GM08714 (cell line): Measurements from ENCODE around the gene DNAJC9.
"Not testable (repeated sequence)": the region's sequence is repeated elsewhere in the genome, so short reads cannot be mapped to it uniquely, and the experiment has no call there.

Experiments used
- H3K4me3 ChIP-seq: fragments of 200-500 bp; sonication (Bioruptor generic); 2 replicates; pipeline ENCODE4 v1.5.1; 2014; ENCODE audit warnings: mild to moderate bottlenecking, low read length, inconsistent platforms
- ZNF274 ChIP-seq: IDR thresholded peaks from 2 replicates; pipeline ENCODE4 v1.6.1; 2012; ENCODE audit warnings: mild to moderate bottlenecking, low read depth, low read length

Gene DNAJC9, protein sequence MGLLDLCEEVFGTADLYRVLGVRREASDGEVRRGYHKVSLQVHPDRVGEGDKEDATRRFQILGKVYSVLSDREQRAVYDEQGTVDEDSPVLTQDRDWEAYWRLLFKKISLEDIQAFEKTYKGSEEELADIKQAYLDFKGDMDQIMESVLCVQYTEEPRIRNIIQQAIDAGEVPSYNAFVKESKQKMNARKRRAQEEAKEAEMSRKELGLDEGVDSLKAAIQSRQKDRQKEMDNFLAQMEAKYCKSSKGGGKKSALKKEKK

DNA sequence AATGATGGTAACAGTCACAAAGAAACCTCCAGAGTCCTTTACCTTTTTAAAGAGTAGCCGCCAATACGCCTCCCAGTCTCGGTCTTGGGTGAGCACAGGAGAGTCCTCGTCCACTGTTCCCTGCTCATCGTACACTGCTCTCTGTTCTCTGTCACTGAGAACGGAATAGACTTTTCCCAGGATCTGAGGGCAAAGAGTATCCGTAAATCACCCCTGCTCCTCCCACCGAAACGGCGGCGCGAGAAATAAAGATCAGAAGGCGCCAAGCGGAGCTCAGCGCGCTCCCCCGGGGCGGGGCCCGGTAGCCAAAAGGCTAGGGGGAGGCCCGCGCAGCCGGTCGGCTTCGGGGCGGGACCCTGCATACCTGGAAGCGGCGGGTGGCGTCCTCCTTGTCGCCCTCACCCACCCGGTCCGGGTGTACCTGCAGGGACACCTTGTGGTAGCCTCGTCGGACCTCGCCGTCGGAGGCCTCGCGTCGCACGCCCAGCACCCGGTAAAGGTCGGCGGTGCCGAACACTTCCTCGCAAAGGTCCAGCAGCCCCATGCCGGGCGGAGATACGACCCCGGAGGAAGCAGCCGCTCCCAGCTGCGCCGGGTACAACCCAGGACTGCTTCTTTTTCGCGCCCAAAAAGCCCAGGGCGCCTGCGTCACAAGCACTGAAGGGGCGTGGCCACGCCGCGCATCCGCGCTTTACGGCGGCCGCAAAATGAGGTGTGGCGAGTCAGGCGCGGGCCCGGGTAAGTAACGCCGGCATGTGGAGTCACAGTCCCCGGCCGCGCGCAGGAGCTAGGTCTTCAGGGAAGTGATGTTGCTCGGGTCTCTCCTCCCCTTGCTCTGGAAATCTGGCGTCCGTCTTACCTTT lies at the start of gene DNAJC9:
DNAJC9 (minus strand) TSS at position 610 of the 863 bp plus-strand sequence; CDS start at position 544, 66 bp downstream.
- H3K4me3 ChIP-seq: peak within 1 kb of the TSS; percentile 86
- no peak for TF ChIP-seq ZNF274

DNA sequence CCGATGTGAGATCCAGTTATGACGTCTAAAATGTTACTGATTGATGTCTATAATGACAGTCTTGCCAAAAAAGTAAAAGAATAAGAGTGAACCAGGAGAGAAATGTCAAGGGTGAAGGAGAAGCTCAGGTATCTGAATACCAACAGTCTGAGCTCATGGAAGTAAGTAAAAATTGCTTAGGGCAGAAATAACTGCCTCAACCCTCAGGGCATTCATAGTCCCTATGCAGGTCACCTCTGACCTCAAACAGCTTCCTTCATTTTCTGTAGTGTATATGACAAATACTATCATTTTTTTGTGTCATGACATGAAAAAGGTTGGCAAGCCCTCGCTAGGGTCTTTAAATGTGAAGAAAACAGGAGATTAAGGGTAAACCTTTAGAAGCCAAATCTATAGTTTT lies 46.4 kb upstream of the DNAJC9 start:
- TF ChIP-seq ZNF274: no peak
- no peak overlapping the region for H3K4me3 ChIP-seq

DNA sequence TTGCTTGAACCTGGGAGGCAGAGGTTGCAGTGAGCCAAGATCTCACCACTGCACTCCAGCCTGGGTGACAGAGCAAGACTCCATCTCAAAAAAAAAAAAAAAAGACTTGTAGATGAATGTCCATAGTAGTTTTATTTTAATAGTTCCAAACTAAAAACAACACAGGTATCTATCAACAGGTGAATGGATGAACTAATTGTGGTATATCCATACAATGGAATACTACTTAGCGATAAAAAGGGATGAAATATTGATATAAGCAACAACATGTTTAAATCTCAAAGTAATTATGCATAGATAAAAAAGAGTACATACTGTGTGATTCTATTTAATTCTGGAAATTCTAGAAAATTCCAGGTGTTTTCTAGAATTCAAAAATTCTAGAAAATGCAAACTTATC lies 42.9 kb upstream of the DNAJC9 start:
- H3K4me3 ChIP-seq: no peak overlapping the region
- no peak for TF ChIP-seq ZNF274

DNA sequence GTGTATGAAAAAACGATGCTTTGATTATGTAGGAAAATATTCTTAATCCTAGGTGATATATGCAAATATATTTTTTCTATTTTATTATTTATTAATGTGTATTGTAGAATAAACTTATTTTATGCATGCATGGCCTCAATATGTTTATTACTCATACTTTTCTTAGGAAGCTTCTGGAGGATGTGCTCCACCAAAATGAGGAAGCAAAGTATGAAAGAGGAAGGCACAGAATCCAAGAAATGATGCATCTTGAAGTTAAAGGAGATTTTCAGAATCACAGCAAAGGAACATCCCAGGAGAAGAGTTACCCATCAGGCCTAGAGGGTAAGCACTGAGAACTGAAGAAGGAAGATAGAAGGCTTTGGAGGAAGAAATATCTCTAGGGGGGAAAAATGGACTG lies 40.4 kb upstream of the DNAJC9 start:
- TF ChIP-seq ZNF274: no peak
- H3K4me3 ChIP-seq: no peak overlapping the region

DNA sequence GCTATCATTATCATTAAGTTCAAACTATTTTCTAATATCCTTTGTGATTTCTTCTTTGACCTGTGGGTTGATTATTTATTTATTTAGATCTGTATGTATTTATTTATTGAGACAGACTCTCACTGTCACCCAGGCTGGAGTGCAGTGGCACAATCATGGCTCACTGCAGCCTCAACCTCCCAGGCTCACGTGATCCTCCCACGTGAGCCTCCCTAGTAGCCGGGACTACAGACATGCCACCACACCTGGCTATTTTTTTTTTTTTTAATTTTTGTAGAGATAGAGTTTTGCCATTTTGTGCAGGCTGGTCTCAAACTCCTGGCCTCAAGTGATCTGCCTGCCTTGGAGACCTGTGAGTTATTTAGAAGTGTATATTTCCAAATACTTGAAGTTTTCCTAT lies 34.0 kb upstream of the DNAJC9 start:
- no peak overlapping the region for H3K4me3 ChIP-seq
- no peak for TF ChIP-seq ZNF274

DNA sequence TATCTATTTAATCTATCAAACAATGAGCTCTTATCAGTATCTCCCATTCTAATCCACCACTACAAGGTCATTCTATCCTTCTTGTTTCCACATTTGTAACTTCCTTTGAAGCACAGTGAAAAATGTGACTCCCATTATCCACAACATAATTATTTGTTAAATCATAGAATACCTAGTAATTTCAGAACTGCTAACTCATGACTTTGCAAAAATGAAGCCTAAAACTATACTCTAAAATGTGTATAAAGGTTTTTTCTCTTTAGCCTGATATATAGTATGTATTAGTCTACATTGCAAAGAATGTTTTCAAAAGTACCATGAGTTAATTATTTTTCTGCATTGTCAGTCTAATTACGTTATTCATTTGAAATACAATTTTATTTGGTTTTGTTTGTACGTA lies 17.4 kb upstream of the DNAJC9 start:
- TF ChIP-seq ZNF274: no peak
- no peak overlapping the region for H3K4me3 ChIP-seq

DNA sequence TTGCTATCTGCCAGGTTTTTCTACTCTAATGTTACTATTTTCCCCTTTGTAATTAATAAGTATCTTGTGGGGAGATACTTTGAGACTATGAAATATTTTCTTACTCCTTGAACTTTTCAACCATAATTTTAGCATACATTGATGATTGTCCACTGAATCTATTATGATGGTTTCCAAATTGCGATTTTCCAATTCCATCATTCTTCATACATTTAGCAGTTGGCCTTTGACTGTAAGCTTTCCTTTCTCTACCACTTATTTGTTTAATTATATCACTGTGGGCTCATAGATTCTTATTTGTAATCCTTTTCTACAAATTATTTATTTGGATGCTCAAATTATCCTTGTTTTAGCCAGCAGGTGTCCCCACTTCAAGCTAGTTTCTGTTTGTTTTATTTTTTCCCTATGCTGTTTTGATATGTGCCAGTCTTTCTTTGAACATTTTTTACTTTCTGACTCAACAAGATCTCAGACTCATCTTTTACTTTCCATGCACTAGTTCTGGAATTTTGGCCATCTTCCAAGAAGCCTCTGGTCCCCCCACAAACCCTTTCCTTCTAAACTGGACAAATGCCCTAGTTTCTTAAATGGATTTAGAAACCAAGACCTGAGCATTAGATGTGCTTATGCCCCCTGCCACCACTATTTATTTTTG lies 16.8 kb upstream of the DNAJC9 start:
- no peak overlapping the region for H3K4me3 ChIP-seq
- TF ChIP-seq ZNF274: no peak

DNA sequence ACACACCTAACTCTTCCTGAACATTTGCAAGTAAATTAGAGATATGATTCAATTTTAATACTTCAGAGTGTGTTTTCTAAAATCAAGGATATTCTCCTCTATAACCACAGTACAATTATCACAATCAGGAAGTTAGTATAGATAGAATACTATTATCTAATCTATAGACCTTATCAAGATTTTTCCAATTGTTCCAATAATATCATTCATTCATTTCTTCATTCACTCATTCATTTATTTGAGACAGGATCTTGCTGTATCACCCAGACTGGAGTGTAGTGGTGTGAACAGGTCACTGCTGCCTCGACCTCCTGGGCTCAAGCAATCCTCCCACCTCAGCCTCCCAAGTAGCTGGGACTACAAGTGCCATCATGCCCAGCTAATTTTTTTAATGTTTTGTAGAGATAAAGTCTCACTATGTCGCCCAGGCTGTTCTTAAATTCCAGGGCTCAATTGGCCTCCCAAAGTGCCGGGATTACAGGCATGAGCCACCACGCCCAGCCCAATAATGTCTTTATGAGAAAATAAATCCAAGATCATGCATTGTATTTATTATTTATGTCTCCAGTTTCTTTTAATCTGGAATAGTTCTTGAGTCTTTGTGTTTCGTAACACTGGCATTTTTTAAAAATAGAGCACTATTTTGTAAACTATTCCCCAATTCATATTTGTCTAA lies 16.0 kb upstream of the DNAJC9 start:
- TF ChIP-seq ZNF274: no peak
- H3K4me3 ChIP-seq: no peak overlapping the region

DNA sequence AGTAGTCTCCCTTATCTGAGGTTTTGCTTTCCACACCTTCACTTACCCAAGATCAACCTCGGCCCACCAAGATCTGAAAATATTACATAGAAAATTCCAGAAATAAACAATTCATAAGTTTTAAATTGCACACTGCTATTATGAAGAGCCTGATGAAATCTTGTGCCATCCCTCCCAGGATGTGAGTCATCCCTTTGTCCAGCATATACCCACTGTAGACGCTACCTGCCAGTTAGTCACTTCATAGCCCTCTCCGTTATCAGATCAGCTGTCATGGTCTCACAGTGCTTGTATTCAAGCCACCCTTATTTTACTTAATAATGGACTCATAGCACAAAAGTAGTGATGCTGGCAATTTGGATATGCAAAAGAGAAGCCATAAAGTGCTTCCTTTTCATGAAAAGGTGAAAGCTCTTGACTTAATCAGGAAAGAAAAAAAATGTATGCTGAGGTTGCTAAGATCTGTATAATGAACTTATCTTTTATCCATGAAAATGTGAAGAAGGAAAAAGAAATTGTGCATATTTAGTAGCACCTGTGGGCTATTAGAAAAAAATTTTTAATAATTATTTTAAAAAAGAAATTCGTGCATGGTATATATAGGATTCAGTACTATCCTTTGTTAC lies 15.2 kb upstream of the DNAJC9 start:
- no peak overlapping the region for H3K4me3 ChIP-seq
- TF ChIP-seq ZNF274: no peak

DNA sequence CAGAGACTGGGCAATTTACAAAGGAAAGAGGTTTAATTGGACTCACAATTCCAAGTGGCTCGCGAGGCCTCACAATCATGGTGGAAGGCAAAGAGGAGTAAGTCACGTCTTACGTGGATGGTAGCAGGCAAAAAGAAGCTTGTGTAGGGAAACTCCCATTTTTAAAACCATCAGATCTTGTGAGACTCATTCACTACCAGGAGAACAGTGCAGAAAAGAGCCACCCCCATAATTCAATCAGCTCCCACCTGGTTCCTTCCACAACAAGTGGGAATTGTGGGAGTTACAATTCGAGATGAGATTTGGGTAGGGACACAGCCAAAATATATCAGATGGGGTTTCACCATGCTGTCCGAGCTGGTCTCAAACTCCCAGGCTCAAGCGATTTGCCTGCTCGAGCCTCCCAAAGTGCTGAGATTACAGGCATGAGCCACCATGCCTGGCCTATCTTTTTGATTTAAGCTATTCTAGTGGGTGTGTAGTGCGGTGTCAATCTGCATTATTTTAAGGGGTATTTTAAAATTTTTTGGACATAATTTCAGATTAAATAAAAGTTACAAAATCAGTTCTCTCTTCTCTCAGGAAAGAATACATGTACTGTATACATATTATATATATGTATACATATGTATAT lies 14.4 kb upstream of the DNAJC9 start:
- no peak for TF ChIP-seq ZNF274
- no peak overlapping the region for H3K4me3 ChIP-seq

DNA sequence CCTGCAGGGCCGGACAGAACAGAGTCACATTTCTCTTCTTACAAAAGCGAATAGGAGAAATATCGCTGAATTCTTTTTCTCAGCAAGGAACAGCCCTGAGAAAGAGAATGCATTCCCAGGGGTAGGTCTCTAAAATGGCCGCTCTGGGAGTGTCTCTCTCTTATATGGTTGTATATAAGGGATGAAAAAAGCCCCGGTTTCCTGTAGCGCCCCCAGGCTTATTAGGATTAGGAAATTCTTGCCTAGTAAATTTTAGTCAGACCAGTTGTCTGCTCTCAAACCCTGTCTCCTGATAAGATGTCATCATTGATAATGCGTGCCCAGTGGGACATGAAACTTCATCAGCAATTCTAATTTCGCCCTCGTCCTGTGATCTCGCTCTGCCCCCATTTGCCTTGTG lies 11.6 kb upstream of the DNAJC9 start:
- not testable (repeated sequence) for H3K4me3 ChIP-seq

DNA sequence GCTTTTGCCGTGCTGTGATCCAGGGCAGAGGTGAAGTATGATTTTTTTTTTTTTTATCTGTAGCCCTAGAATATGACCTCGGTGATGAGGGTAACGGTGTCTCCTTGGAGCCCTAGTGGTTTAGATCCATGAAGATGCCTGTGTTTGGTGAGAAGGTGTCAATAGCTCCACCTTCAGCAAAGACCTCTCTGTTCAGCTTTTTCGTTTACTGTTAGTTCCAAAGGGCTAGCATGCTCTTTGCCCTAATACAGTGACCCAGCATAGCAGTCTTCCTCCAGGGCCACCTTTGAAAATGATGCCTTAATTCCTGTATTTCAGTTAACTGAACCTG lies 6.1 kb upstream of the DNAJC9 start:
- H3K4me3 ChIP-seq: peak overlapping the region; percentile 83
- TF ChIP-seq ZNF274: no peak

DNA sequence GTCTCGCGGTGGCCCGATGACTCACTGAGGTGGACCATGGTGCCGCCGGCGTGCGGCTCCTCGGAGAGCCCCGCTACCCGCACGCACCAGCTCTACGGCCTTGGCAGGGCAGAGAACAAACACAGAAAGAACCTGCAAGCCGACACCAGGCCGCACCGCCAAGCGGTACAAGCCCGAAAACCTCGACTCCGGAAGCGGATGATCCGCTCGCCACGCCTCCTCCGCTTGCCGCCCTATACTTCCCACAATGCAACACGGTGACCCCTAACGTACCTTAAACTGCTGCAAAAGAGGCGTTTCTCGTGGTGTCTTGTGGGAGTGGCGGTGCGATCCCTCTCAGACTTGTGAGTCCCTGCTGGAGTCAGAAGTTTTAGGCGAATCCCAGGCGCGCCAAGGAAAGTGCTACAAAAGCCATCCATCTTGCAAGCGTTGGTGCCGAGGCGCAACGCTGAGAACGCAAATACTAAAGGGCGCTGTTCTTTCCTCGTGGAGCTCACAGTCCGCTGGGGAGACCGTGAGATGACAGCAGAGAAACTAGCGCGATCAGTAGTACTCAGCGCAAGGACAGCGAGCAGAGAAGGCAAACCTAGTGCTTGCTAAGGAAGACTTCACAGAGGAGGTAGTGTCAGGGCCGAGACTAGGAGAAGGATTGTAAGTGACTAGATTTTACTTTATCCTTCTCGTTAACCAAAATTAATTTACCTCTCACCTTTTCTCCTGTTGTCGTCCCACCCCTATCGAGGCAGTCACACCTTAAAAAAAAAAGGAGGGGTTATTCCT lies 5.6 kb upstream of the DNAJC9 start, which contains the start of gene MRPS16:
MRPS16 (minus strand) TSS at position 200 of the 780 bp plus-strand sequence; CDS start at position 38, 162 bp downstream.
- peak within 1 kb of the TSS; percentile 83 for H3K4me3 ChIP-seq
- no peak for TF ChIP-seq ZNF274
